OCI-LY1 (cell line): ENCODE data around the gene SNX8.

Source experiments
- H2AFZ ChIP-seq: fragments of 200-600 bp; sonication (generic), shearing (Covaris generic); 2 replicates; pipeline ENCODE4 v1.6.0; 2014; ENCODE audit warnings: antibody characterized with exemption, mild to moderate bottlenecking, low read length
- H3F3A ChIP-seq: fragments of 200-600 bp; sonication (generic), shearing (Covaris generic); 2 replicates; pipeline ENCODE4 v1.6.0; 2014; ENCODE audit warnings: mild to moderate bottlenecking, antibody characterized with exemption, low read length, moderate library complexity; ENCODE audit not compliant: insufficient read depth
- H3K27ac ChIP-seq: fragments of 200-600 bp; sonication (generic); 2 replicates; pipeline ENCODE4 v1.5.1; 2014; ENCODE audit warnings: low read length, mixed run types, mild to moderate bottlenecking, low read depth; ENCODE audit not compliant: poor library complexity, severe bottlenecking
- H3K27me3 ChIP-seq: fragments of 200-600 bp; sonication (generic); 2 replicates; pipeline ENCODE4 v1.6.0; 2014; ENCODE audit warnings: antibody characterized with exemption, mild to moderate bottlenecking, low read length, moderate library complexity; ENCODE audit not compliant: insufficient read depth
- H3K36me3 ChIP-seq: fragments of 200-600 bp; sonication (generic); 2 replicates; pipeline ENCODE4 v1.6.1; 2014; ENCODE audit warnings: mild to moderate bottlenecking, antibody characterized with exemption, low read length, moderate library complexity, mixed read lengths; ENCODE audit not compliant: insufficient read depth
- H3K4me1 ChIP-seq: fragments of 200-600 bp; sonication (generic); 2 replicates; pipeline ENCODE4 v1.5.1; 2014; ENCODE audit warnings: mild to moderate bottlenecking, low read length, moderate library complexity; ENCODE audit not compliant: insufficient read depth, severe bottlenecking
- H3K4me2 ChIP-seq: fragments of 200-600 bp; sonication (generic), shearing (Covaris generic); 2 replicates; pipeline ENCODE4 v1.6.1; 2014; ENCODE audit warnings: low read length
- H3K4me3 ChIP-seq: fragments of 200-600 bp; sonication (generic); 2 replicates; pipeline ENCODE4 v1.5.1; 2014; ENCODE audit warnings: low read length, low read depth, mild to moderate bottlenecking, mixed read lengths; ENCODE audit not compliant: poor library complexity, severe bottlenecking
- H3K79me2 ChIP-seq: fragments of 200-600 bp; shearing (Covaris generic); 2 replicates; pipeline ENCODE4 v1.6.1; 2016; ENCODE audit warnings: mixed run types, low read length, mixed read lengths; ENCODE audit not compliant: insufficient read depth
- H3K9ac ChIP-seq: fragments of 200-600 bp; sonication (generic), shearing (Covaris generic); 2 replicates; pipeline ENCODE4 v1.6.1; 2014; ENCODE audit warnings: mild to moderate bottlenecking, low read length, mixed read lengths
- H3K9me2 ChIP-seq: fragments of 200-600 bp; sonication (generic), shearing (Covaris generic); 2 replicates; pipeline ENCODE4 v1.6.1; 2014; ENCODE audit warnings: low read depth, mild to moderate bottlenecking, low read length, mixed read lengths
- H3K9me3 ChIP-seq: fragments of 200-600 bp; shearing (Covaris generic); 2 replicates; pipeline ENCODE4 v1.6.1; 2014; ENCODE audit warnings: low read length, mixed read lengths
- H4K20me1 ChIP-seq: fragments of 200-600 bp; sonication (generic), shearing (Covaris generic); 2 replicates; pipeline ENCODE4 v1.6.0; 2016; ENCODE audit warnings: mild to moderate bottlenecking, low read length; ENCODE audit not compliant: insufficient read depth
- EZH2 ChIP-seq: fragments of 200-600 bp; sonication (generic), shearing (Covaris generic); IDR thresholded peaks from 2 replicates; pipeline ENCODE4 v1.8.0; 2017; ENCODE audit warnings: borderline replicate concordance, mixed run types, mild to moderate bottlenecking, antibody characterized with exemption, low read length, moderate library complexity, mixed read lengths
- TF ChIP-seq, protein P1 (sequence below): fragments of 200-600 bp; sonication (generic), shearing (Covaris generic); IDR thresholded peaks from 2 replicates; pipeline ENCODE4 v1.5.1; 2017; ENCODE audit warnings: mild to moderate bottlenecking, antibody characterized with exemption, low read length, moderate library complexity, mixed read lengths

SNX8 gene

DNA sequence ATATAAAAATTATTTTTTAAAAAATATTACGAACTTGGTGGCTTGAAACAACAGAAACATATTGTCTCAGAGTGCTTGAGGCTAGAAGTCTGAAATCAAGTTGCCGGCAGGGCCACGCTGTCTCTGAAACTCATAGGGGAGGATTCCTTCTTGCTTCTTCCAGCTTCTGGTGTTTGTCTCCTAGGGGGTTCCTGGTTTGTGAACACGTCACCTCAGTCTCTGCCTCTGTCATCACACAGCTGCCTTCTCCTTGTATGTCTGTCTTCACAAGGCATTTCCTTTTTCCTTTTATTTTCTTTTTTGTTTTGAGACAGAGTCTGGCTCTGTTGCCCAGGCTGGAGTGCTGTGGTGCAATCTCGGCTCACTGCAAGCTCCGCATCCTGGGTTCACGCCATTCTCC, 12.7 kb upstream of the SNX8 start:
- Histone ChIP-seq H3K4me3 (no peak overlapping the region), H4K20me1 (no peaks in the 10 kb centered on the region), H3K9me3 (no peaks in the 10 kb centered on the region), H3K9me2 (no peaks in the 10 kb centered on the region), H3K4me1 (no peaks in the 10 kb centered on the region), H3K27ac (no peak overlapping the region), H3K4me2 (no peak overlapping the region), H3F3A (no peaks in the 10 kb centered on the region), H2AFZ (no peak overlapping the region), H3K36me3 (no peaks in the 10 kb centered on the region), H3K79me2 (no peaks in the 10 kb centered on the region), H3K27me3 (no peaks in the 10 kb centered on the region; the same call in 1 of the 2 replicates), H3K9ac (no peak overlapping the region)
- no peak for TF ChIP-seq EZH2
- TF ChIP-seq, protein P1, sequence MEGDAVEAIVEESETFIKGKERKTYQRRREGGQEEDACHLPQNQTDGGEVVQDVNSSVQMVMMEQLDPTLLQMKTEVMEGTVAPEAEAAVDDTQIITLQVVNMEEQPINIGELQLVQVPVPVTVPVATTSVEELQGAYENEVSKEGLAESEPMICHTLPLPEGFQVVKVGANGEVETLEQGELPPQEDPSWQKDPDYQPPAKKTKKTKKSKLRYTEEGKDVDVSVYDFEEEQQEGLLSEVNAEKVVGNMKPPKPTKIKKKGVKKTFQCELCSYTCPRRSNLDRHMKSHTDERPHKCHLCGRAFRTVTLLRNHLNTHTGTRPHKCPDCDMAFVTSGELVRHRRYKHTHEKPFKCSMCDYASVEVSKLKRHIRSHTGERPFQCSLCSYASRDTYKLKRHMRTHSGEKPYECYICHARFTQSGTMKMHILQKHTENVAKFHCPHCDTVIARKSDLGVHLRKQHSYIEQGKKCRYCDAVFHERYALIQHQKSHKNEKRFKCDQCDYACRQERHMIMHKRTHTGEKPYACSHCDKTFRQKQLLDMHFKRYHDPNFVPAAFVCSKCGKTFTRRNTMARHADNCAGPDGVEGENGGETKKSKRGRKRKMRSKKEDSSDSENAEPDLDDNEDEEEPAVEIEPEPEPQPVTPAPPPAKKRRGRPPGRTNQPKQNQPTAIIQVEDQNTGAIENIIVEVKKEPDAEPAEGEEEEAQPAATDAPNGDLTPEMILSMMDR = no peak

DNA sequence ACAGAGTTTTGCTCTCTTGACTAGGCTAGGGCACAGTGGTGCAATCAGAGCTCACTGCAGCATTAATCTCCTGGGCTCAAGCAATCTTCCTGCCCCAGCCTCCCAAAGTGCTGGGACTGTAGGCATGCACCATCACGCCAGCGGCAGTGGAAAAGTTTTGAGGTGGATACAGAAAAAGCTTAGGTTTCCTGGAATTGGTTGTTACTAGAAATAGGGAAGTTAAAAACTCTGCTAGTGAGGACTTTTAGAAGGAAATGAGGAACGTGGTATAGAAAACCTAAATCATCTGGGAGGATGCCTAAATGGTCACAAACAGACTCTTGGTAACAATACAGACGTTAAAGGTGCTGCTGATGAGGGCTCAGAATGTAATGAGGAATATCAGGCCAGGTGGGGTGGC, 10.9 kb upstream of the SNX8 start:
- H3K9ac ChIP-seq = no peak overlapping the region
- H2AFZ ChIP-seq = no peak overlapping the region
- H3K4me3 ChIP-seq = no peak overlapping the region
- no peaks in the 10 kb centered on the region for H3K9me3 ChIP-seq
- H3K27ac ChIP-seq = no peak overlapping the region
- no peaks in the 10 kb centered on the region for H3F3A ChIP-seq
- H3K4me2 ChIP-seq = no peak overlapping the region
- no peaks in the 10 kb centered on the region; the same call in 1 of the 2 replicates for H3K27me3 ChIP-seq
- no peaks in the 10 kb centered on the region for H3K79me2 ChIP-seq
- no peaks in the 10 kb centered on the region for H3K36me3 ChIP-seq
- TF ChIP-seq, protein P1 = no peak
- TF ChIP-seq EZH2 = no peak
- no peaks in the 10 kb centered on the region for H3K4me1 ChIP-seq
- no peaks in the 10 kb centered on the region for H3K9me2 ChIP-seq
- no peaks in the 10 kb centered on the region for H4K20me1 ChIP-seq

DNA sequence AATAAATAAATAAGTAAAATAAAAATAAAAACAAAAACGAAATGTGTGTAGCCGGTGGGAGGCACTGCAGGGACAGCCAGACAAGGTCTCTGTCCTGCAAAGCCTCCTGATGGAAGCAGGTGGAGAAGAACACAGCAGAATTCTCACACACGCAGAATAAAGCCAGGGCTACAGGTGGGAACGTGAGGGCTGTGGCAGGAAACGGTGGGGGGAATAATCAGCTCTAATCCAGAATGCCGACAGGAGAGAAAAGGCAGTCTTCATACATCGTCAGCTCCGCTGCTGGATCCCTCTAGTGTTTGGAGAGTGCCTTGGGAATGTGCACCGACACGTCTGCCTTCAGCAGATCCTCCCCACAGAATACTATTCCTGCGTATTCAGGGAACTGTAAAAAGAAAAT, 6.8 kb upstream of the SNX8 start:
- H3K4me3 ChIP-seq = no peak overlapping the region
- no peak overlapping the region for H3K4me2 ChIP-seq
- no peak overlapping the region for H2AFZ ChIP-seq
- no peak overlapping the region for H3K27ac ChIP-seq
- no peaks in the 10 kb centered on the region for H3F3A ChIP-seq
- H3K9ac ChIP-seq = no peak overlapping the region
- no peaks in the 10 kb centered on the region for H3K79me2 ChIP-seq
- no peaks in the 10 kb centered on the region for H3K36me3 ChIP-seq
- H3K9me3 ChIP-seq = no peaks in the 10 kb centered on the region
- TF ChIP-seq EZH2 = no peak
- TF ChIP-seq, protein P1 = no peak
- H4K20me1 ChIP-seq = no peaks in the 10 kb centered on the region
- H3K4me1 ChIP-seq = no peaks in the 10 kb centered on the region
- H3K9me2 ChIP-seq = no peaks in the 10 kb centered on the region
- no peaks in the 10 kb centered on the region; the same call in 1 of the 2 replicates for H3K27me3 ChIP-seq
